ENCODE measurements around the gene LGALS8. TPM values are rescaled to one million over a fixed set of nuclear protein-coding genes. Genes with fewer than 3 reads are reported as not detected.

Gene LGALS8
- total RNA-seq, 1 experiment from 2014 or later = 30.7 TPM

GRCh38 chr1:236524142-236524894, 536 bp downstream of the LGALS8 start:
- Histone ChIP-seq H3K9ac (ENCODE audit: low read length) (peak overlapping the region; percentile 90), H3K79me2 (ENCODE audit: insufficient read depth, low read length) (peaks cover 13% of the 10 kb centered on the region), H3K4me1 (ENCODE audit: control insufficient read depth in 1 of 2, insufficient read depth in 2 of 2, low read length in 2 of 2) (peaks cover 5 to 14% of the 10 kb centered on the region in 2 experiments; a peak in 2 of 4 replicates), H2AFZ (ENCODE audit: low read depth, low read length, poor library complexity, severe bottlenecking) (peak overlapping the region; percentile 69), H3K27ac (ENCODE audit: low read depth, low read length) (peak overlapping the region; percentile 62), H3K4me2 (ENCODE audit: low read length) (peak overlapping the region; percentile 91), H4K20me1 (ENCODE audit: insufficient read depth) (no peaks in the 10 kb centered on the region), H3K36me3 (ENCODE audit: control insufficient read depth in 1 of 2, insufficient read depth in 2 of 2, low read length in 2 of 2) (peaks cover 0 to 8% of the 10 kb centered on the region in 2 experiments; a peak in 1 of 4 replicates), H3K9me2 (ENCODE audit: insufficient read depth) (no peaks in the 10 kb centered on the region), H3K27me3 (ENCODE audit: insufficient read depth, low read length) (no peaks in the 10 kb centered on the region), H3K9me3 (ENCODE audit: control insufficient read depth in 1 of 2, insufficient read depth in 1 of 2, low read depth in 1 of 2, low read length in 2 of 2) (no peaks in the 10 kb centered on the region), H3K4me3 (replicated peaks in 1 of 2; ENCODE audit: low read depth in 1 of 2, low read length in 2 of 2) (peak overlapping the region; percentile 76 to 99)
- intact Hi-C loops (cut with micrococcal nuclease) = no loop called here
- ChIA-PET CTCF (interaction anchor here (1.0 kb wide), 1 partner anchor 418 kb away, joined by 3 read pairs; no protein-coding TSS in a partner anchor), RAD21 (ENCODE audit: low non-redundant PET in 1 of 2, low total read pairs in 2 of 2, uncharacterized antibody in 2 of 2, unreplicated experiment in 2 of 2) (no interaction called here), POLR2A (interaction anchor here (1.1 kb wide), 1 partner anchor 21 kb away, joined by 3 read pairs; no protein-coding TSS in a partner anchor)
- ATAC-seq (peak; percentile 78), DNase-seq (ENCODE audit: low read depth, low spot score) (peak; percentile 64)
- BruUV-seq (replicated peaks) = no TSS peak
- no peak for TF ChIP-seq EZH2phosphoT487 (IDR thresholded peaks at IDR 0.05; ENCODE audit: borderline replicate concordance)
- no peak for TF ChIP-seq FOSL1 (IDR thresholded peaks at IDR 0.05; ENCODE audit: low read depth)
- TF ChIP-seq JUND (IDR thresholded peaks at IDR 0.05) = no peak
- peak; percentile 45 for TF ChIP-seq POLR2AphosphoS5 (IDR thresholded peaks at IDR 0.05; ENCODE audit: low read depth, low read length)
- TF ChIP-seq YY1 (IDR thresholded peaks at IDR 0.05; ENCODE audit: extremely low read depth, insufficient replicate concordance, low read depth, low read length) = peak; percentile 86
- peak; percentile 2; the same call in 1 of the 2 replicates for TF ChIP-seq CBX3 (IDR thresholded peaks at IDR 0.05; ENCODE audit: low read depth)
- no peak for TF ChIP-seq ATF3 (IDR thresholded peaks at IDR 0.05)
- peak; percentile 25; the same call in 1 of the 2 replicates for TF ChIP-seq SIN3A (IDR thresholded peaks at IDR 0.05; ENCODE audit: low read depth)
- TF ChIP-seq SP1 (IDR thresholded peaks at IDR 0.05; ENCODE audit: low read depth) = no peak
- no peak for TF ChIP-seq SRF (IDR thresholded peaks at IDR 0.05; ENCODE audit: low read depth)
- peak; percentile 75 for TF ChIP-seq MAX (IDR thresholded peaks at IDR 0.05)
- TF ChIP-seq ZBTB33 (IDR thresholded peaks at IDR 0.05; ENCODE audit: extremely low read depth, insufficient replicate concordance, low read length) = no peak
- TF ChIP-seq POLR2A (IDR thresholded peaks at IDR 0.05; ENCODE audit: borderline replicate concordance, extremely low read depth, insufficient read depth, insufficient read length) = peak; percentile 80
- no peak for TF ChIP-seq REST (IDR thresholded peaks at IDR 0.05; ENCODE audit: low read depth)
- no peak for TF ChIP-seq EZH2 (IDR thresholded peaks at IDR 0.05)
- peak; percentile 25; the same call in 1 of the 2 replicates for TF ChIP-seq ZFX (IDR thresholded peaks at IDR 0.05)
- TF ChIP-seq ELF1 (IDR thresholded peaks at IDR 0.05; ENCODE audit: borderline replicate concordance, low read depth) = no peak
- TF ChIP-seq EGR1 (IDR thresholded peaks at IDR 0.05; ENCODE audit: low read depth) = no peak
- no peak for TF ChIP-seq CEBPB (IDR thresholded peaks at IDR 0.05; ENCODE audit: low read depth)
- no peak for TF ChIP-seq RAD21 (IDR thresholded peaks at IDR 0.05; ENCODE audit: low read depth)
